ENCODE results near the gene SARNP. TPM values are rescaled to one million over a fixed set of nuclear protein-coding genes. Genes with fewer than 3 reads are reported as not detected.

SARNP gene
- total and polyA plus RNA-seq, 4 donors: 19.1 to 34.2 (median 25.6) TPM

DNA sequence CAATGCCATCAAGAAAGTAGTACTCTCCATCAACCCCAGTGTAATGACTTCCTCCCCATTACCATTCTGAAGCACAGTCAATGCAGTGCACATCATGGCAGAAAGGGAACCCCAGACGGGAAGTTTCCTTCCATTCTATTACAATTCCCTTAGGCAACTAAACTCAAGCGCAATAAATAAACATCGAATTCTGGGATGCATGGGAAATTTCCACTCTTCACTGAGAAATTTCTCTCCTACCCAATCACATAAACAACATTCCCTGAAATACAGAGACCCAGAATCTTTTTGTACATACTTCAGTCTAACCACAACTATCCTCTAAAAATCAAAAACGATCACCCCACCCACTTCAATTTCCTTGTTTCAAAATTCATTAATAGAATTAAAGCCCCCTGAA is 20.0 kb downstream of the SARNP start:
- H3K4me1 ChIP-seq (ENCODE audit: control insufficient read depth in 4 of 4, insufficient read depth in 4 of 4, low read length in 3 of 4): no peaks in the 10 kb centered on the region
- H3K4me3 ChIP-seq (ENCODE audit: low read depth in 1 of 3, low read length in 3 of 3): no peak overlapping the region
- DNase-seq (ENCODE audit: low spot score): no peak
- TF ChIP-seq, protein P1, sequence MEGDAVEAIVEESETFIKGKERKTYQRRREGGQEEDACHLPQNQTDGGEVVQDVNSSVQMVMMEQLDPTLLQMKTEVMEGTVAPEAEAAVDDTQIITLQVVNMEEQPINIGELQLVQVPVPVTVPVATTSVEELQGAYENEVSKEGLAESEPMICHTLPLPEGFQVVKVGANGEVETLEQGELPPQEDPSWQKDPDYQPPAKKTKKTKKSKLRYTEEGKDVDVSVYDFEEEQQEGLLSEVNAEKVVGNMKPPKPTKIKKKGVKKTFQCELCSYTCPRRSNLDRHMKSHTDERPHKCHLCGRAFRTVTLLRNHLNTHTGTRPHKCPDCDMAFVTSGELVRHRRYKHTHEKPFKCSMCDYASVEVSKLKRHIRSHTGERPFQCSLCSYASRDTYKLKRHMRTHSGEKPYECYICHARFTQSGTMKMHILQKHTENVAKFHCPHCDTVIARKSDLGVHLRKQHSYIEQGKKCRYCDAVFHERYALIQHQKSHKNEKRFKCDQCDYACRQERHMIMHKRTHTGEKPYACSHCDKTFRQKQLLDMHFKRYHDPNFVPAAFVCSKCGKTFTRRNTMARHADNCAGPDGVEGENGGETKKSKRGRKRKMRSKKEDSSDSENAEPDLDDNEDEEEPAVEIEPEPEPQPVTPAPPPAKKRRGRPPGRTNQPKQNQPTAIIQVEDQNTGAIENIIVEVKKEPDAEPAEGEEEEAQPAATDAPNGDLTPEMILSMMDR (IDR thresholded peaks at IDR 0.05; ENCODE audit: low read depth, low read length, missing input control): no peak
- TF ChIP-seq, protein P2, sequence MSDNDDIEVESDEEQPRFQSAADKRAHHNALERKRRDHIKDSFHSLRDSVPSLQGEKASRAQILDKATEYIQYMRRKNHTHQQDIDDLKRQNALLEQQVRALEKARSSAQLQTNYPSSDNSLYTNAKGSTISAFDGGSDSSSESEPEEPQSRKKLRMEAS (IDR thresholded peaks at IDR 0.05): no peak
- TF ChIP-seq RXRA (IDR thresholded peaks at IDR 0.05): no peak
- no peak for TF ChIP-seq GABPA (IDR thresholded peaks at IDR 0.05 in 1 of 2, conservative IDR thresholded peaks at IDR 0.05 in 1 of 2)
- TF ChIP-seq, protein P3, sequence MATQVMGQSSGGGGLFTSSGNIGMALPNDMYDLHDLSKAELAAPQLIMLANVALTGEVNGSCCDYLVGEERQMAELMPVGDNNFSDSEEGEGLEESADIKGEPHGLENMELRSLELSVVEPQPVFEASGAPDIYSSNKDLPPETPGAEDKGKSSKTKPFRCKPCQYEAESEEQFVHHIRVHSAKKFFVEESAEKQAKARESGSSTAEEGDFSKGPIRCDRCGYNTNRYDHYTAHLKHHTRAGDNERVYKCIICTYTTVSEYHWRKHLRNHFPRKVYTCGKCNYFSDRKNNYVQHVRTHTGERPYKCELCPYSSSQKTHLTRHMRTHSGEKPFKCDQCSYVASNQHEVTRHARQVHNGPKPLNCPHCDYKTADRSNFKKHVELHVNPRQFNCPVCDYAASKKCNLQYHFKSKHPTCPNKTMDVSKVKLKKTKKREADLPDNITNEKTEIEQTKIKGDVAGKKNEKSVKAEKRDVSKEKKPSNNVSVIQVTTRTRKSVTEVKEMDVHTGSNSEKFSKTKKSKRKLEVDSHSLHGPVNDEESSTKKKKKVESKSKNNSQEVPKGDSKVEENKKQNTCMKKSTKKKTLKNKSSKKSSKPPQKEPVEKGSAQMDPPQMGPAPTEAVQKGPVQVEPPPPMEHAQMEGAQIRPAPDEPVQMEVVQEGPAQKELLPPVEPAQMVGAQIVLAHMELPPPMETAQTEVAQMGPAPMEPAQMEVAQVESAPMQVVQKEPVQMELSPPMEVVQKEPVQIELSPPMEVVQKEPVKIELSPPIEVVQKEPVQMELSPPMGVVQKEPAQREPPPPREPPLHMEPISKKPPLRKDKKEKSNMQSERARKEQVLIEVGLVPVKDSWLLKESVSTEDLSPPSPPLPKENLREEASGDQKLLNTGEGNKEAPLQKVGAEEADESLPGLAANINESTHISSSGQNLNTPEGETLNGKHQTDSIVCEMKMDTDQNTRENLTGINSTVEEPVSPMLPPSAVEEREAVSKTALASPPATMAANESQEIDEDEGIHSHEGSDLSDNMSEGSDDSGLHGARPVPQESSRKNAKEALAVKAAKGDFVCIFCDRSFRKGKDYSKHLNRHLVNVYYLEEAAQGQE (IDR thresholded peaks at IDR 0.05): no peak
- no peak for TF ChIP-seq HNF4G (IDR thresholded peaks at IDR 0.05)
- no peak for TF ChIP-seq HNF4A (conservative IDR thresholded peaks at IDR 0.05)
- no peak for TF ChIP-seq EGR1 (IDR thresholded peaks at IDR 0.05; ENCODE audit: low read depth in 2 of 2)
- TF ChIP-seq, protein P4, sequence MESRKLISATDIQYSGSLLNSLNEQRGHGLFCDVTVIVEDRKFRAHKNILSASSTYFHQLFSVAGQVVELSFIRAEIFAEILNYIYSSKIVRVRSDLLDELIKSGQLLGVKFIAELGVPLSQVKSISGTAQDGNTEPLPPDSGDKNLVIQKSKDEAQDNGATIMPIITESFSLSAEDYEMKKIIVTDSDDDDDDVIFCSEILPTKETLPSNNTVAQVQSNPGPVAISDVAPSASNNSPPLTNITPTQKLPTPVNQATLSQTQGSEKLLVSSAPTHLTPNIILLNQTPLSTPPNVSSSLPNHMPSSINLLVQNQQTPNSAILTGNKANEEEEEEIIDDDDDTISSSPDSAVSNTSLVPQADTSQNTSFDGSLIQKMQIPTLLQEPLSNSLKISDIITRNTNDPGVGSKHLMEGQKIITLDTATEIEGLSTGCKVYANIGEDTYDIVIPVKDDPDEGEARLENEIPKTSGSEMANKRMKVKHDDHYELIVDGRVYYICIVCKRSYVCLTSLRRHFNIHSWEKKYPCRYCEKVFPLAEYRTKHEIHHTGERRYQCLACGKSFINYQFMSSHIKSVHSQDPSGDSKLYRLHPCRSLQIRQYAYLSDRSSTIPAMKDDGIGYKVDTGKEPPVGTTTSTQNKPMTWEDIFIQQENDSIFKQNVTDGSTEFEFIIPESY (IDR thresholded peaks at IDR 0.05): no peak
- no peak for TF ChIP-seq FOXA2 (IDR thresholded peaks at IDR 0.05)
- no peak for TF ChIP-seq RAD21 (IDR thresholded peaks at IDR 0.05)
- TF ChIP-seq JUND (IDR thresholded peaks at IDR 0.05): no peak
- no peak for TF ChIP-seq TAF1 (conservative IDR thresholded peaks at IDR 0.05)
- TF ChIP-seq, protein P5, sequence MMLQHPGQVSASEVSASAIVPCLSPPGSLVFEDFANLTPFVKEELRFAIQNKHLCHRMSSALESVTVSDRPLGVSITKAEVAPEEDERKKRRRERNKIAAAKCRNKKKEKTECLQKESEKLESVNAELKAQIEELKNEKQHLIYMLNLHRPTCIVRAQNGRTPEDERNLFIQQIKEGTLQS (IDR thresholded peaks at IDR 0.05): no peak
- H3K9me3 ChIP-seq (ENCODE audit: control insufficient read depth in 4 of 4, low read length in 3 of 4): no peaks in the 10 kb centered on the region
- no peaks in the 10 kb centered on the region for H3K27me3 ChIP-seq (ENCODE audit: control insufficient read depth in 4 of 4, insufficient read depth in 4 of 4, low read length in 3 of 4)
- no peak overlapping the region for H3K27ac ChIP-seq (ENCODE audit: low read depth in 1 of 2, low read length in 2 of 2)
- 89% methylated on average over 4 of the region's 4 CpGs for whole genome bisulfite sequencing
- H3K9ac ChIP-seq (ENCODE audit: low read depth in 1 of 2, low read length in 2 of 2): no peak overlapping the region
- peaks cover 5 to 68% (median 60%) of the 10 kb centered on the region in 4 donors for H3K36me3 ChIP-seq (ENCODE audit: control insufficient read depth in 4 of 4, insufficient read depth in 3 of 4, low read depth in 1 of 4, low read length in 3 of 4)

DNA sequence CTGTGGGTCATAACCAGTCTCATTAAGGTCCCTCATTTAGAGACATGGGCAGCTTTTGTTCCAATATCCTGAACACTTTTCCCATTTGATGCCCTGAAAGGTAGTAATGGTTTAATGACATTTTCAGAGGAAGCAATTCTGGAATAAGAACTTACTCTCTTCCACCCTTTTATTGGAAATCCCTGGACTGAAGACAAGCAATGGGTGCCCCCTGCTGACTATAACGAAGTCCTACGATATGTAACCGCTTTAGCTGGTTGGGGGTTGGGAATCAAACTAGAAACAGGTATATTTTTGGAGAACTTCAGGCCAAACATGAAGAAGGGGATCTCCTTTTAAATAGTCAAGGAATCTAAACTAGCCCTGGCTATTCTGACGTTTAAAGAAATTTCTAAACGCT is 20.5 kb downstream of the SARNP start:
- Histone ChIP-seq H3K27ac (ENCODE audit: low read depth in 1 of 2, low read length in 2 of 2) (no peak overlapping the region), H3K27me3 (ENCODE audit: control insufficient read depth in 4 of 4, insufficient read depth in 4 of 4, low read length in 3 of 4) (no peaks in the 10 kb centered on the region), H3K4me3 (ENCODE audit: low read depth in 1 of 3, low read length in 3 of 3) (no peak overlapping the region), H3K4me1 (ENCODE audit: control insufficient read depth in 4 of 4, insufficient read depth in 4 of 4, low read length in 3 of 4) (no peaks in the 10 kb centered on the region), H3K9ac (ENCODE audit: low read depth in 1 of 2, low read length in 2 of 2) (no peak overlapping the region), H3K36me3 (ENCODE audit: control insufficient read depth in 4 of 4, insufficient read depth in 3 of 4, low read depth in 1 of 4, low read length in 3 of 4) (peaks cover 5 to 64% (median 59%) of the 10 kb centered on the region in 4 donors), H3K9me3 (ENCODE audit: control insufficient read depth in 4 of 4, low read length in 3 of 4) (no peaks in the 10 kb centered on the region)
- DNase-seq (ENCODE audit: low spot score): no peak
- WGBS: 64% methylated on average over 5 of the region's 5 CpGs
- no peak for TF ChIP-seq NR2F2 (IDR thresholded peaks at IDR 0.05)
- TF ChIP-seq, protein P4 (IDR thresholded peaks at IDR 0.05): no peak
- no peak for TF ChIP-seq RXRA (IDR thresholded peaks at IDR 0.05)
- TF ChIP-seq, protein P1 (IDR thresholded peaks at IDR 0.05; ENCODE audit: low read depth, low read length, missing input control): peak; percentile 30
- TF ChIP-seq, protein P5 (IDR thresholded peaks at IDR 0.05): no peak
- TF ChIP-seq RAD21 (IDR thresholded peaks at IDR 0.05): peak; percentile 71 to 78
- TF ChIP-seq FOXA1 (IDR thresholded peaks at IDR 0.05): no peak
- TF ChIP-seq, protein P2 (IDR thresholded peaks at IDR 0.05): no peak
- no peak for TF ChIP-seq HNF4A (conservative IDR thresholded peaks at IDR 0.05)
- TF ChIP-seq GABPA (IDR thresholded peaks at IDR 0.05 in 1 of 2, conservative IDR thresholded peaks at IDR 0.05 in 1 of 2): no peak
- no peak for TF ChIP-seq FOXA2 (IDR thresholded peaks at IDR 0.05)
- TF ChIP-seq SP1 (IDR thresholded peaks at IDR 0.05): no peak
